Hematopoietic multipotent progenitor cell treated with erythropoietin and hydrocortisone succinate and interleukin-3 and kit ligand, for 15 days (in vitro differentiated cells): ENCODE data around the gene HPSE2.

Source experiments
- DNase-seq: peaks from one replicate; pipeline ENCODE4 v3.0.0-alpha.2; 2015; ENCODE audit warnings: low spot score

The HPSE2 gene

DNA sequence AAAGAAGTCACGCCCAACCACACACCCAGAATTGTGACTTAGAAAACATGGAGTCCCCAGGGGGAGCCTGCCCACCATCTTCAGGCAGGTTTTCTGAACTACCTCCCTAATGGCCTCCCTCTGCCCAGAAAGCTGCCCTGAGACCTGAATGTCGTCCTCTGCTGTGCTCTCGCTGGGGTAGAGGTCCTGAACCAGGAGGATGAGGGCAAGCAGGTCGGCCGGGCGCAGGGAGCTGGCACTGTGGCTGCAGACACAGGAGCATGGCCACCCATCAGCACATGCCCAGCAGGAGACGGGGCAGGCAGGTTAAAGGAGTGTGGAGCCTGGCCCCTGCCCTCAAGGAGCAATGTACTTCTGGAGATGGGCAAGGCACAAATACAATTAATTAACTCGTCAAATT lies 805.2 kb downstream of the HPSE2 start:
- DNase-seq: no peak

DNA sequence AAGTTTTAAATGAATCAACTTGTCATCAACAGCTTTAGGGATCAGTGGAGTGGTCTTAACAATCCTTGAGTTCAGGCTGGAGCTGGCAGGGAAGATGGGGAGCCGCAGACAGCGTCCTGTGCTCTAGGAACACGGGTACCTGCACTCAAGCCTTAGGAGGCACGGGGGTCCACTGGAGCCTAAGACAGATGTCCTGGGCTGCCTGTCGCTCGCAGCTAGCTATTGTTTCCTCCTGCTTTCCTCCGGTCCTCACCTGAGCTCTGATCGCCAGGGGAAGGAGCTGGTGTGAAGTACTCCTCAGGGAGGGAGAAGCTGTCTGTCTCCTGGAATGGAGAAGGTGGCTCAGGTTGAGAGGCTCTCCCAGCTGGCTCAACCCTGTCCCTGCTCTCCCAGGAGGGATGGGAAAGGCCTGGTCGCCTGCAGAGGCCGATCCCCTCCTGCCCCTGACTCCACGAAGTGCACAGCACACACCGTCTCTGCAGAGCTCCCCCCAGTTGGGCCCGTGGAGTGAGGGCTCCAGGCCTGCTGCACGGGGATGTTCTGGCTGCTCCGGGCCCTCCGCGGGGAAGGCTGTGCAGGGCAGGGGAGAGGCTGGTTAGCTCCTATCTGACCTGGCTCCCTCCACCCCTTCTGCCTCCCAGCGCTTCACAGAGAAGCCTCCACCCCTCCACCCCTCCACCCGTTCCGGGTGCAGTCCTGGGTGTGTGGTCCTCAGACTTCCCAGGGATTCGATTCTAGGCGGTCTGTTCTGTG lies 806.2 kb downstream of the HPSE2 start:
- DNase-seq: no peak

DNA sequence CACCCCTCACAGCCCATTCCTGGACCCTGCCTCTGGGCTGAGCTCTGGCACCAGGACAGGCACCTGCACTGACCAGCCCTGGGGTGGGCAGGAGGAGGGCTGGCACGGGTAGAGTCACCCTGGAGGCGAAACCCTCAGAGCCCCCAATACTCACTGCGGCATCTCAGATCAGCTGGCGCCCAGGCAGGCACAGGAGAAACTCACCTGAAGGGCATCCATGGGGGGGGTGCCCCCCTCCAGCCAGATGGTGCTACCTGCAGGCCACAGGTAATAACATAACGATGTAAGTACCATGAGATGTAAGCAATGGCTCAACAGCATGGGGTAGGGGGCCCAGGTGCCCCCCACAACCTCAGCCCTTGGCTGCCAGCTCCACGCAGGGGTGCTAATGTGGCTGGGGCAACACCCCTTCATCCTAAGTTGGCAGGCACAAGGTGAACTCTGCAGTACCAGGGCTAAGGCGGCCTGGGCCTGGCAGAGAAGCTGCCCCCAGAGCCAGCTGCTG lies 808.6 kb downstream of the HPSE2 start:
- no peak for DNase-seq

DNA sequence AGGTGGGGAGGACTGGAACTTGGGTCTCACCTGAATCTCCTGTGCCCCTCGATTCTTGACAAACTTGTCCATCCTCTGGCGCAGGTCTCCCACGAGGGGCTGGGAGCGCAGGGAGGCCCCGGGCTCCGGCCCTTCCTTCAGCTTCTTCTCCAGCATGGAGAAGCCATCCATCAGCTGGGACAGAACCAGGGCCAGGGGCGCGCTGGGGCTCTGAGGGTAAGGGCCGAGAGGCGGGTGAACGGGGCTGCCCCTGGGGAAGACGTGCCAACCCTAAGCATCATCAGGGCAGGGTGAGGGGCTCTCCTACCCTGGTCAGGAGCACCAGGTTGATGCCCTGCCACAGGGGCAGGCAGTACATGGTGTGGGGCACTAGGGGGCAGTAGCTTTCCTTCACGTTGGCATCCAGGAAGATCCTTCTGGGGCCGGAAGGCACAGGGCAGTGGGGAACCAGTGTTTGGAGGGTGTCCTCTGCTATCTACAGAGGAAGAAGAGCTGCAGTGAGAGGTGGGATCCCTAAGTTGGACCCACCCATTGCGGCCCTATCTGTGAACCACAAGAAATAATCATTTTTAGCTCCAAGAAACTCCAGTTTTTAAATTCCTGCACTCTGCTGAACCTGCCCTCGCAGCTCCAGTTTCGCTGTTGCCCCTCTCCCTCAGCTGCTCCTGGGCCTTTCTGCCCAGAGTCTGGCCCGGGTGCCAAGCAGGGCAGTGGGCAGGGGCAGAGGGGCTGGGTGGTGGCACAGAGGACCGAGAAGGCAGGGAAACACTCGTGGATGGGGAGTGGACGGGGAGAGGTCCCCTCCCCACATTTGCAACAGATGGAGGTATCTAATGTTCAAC lies 809.9 kb downstream of the HPSE2 start:
- peak; percentile 83 for DNase-seq

DNA sequence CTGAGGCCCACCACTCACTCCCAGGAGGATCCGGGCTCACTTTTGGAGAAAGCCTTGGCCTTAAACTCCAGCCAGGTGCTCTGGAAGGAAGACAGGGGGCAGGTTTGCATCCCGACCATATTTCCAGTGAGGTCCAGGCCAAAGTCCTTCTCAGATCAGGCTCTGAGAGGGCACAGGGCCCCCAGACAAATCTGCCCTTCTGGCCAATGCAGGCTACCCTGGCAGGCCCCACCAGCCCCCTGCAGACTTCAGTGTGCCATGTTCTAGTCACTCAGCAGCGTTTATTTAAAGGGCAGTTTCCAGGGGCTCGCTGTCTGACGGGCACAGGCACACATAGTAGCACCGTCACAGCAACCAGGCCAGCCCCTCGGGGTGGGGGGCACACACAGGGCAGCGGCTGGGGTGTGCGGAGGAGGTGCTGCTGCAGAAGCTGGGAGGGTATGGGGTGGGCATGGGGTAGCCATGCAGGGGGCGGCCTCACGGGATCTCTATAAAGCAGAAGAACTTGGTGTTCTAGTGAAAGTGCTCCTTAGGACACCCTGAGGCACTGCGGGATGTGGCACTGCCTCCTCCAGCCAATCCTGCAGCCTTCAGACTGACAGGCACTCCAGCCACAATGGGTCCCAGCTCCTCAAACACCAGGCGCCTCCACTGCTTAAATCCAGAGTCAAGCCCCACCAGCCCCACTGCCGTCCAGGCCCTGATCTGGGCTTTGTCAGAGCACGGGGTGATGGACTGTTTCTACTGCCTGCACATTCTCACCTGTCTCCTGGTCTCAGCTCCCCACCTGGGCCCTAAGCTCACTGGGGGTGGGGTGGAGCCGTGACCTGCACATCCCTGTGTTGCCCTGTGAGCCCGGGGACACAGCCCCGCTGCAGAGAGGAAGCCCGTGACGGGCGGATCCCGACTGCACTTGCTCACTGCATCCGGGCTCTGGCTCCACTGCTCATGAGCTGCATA lies 811.1 kb downstream of the HPSE2 start:
- DNase-seq: no peak

DNA sequence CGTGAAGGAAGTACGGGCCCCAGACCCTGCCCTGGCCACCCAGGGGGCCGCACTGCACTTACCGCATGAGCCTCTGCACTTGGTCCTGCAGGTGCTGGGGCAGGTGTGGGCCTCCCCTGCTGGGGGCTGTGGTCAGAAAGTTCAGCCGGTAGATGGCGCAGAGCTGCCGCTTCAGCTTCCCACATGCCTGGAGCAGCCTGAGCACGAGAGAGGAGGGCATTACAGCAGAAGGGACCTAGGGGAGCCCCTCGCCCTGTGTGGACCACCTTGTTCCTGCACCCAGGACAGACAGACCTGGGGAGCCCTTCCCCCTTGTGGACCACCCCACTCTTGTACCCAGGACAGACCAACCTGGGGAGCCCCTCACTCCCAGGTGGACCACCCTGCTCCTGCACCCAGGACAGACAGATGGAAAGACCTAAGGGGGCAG lies 811.9 kb downstream of the HPSE2 start:
- no peak for DNase-seq

DNA sequence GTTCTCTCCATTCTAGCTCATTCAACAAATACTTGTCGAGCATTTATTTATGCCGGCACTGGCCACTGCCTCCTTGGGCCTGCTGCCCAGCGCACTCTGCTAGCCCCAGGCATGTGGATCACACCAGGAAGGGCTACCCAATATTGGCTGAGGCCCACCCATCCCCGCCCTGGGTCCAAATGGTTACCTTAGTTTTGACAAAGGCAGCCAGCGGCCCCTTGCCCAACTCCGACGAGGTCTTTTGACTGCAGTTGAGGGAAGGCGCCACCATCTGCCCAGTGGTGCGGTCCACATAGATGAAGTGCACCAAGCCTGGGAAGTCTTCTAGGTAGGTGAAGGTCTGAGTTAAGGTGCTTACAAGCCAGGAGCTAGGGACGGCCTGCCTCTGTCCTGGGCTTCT lies 813.5 kb downstream of the HPSE2 start:
- no peak for DNase-seq

DNA sequence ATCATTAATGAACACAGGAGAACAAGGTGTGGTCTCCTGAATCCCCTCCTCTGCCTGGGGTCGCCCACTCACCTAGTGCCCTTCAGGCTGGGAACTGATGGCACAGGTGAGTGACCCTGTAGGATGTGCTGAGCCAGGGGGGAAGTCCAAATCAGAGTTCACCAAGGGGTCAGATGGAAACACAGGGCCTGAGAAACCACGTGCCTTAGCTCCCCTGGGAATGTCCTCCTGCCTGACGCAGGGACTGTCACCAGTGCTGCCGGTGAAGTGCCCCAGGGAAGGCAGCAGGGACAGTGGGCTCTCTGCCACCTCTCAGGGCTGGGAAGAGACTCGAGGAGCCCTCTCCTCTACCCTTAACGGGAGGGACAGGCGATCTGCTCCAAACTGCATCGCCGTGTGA lies 814.9 kb downstream of the HPSE2 start:
- no peak for DNase-seq

DNA sequence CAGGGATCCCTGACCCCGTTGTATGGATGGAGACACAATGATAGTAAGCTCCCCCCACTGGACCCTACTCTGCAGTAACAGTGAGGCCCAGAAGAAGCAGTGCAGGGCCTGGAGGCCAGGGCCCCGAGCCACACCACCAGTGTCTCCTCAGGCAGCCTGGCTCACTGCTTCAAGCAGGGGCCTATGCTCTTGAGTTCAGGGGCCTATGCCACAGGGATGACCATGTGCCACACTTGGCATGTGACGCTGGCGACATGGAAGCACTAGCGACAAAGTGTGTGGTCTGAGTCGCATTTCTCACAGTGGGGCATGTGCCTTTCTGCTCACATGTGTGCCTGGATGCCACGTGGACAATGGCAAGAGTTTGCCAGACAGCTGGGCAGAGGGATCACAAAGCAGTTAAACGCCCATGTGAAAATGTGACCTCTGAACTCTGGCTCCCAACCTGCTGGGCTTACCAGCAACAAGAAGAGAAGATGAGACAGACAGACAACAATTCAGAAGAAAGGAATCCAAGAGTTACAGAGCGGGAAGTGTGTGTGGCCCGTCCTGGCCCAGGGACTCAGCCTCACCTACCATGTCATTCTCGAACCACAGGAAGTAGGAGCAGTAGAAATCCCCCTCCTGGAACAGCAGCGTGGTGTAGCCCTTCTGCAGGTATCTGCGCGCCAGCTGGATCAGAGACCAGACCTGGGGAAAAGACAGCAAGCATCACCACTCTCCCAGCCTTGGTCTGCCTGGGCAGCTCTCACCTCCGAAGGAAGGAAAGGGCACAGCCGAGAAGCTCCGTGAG lies 816.0 kb downstream of the HPSE2 start:
- no peak for DNase-seq

DNA sequence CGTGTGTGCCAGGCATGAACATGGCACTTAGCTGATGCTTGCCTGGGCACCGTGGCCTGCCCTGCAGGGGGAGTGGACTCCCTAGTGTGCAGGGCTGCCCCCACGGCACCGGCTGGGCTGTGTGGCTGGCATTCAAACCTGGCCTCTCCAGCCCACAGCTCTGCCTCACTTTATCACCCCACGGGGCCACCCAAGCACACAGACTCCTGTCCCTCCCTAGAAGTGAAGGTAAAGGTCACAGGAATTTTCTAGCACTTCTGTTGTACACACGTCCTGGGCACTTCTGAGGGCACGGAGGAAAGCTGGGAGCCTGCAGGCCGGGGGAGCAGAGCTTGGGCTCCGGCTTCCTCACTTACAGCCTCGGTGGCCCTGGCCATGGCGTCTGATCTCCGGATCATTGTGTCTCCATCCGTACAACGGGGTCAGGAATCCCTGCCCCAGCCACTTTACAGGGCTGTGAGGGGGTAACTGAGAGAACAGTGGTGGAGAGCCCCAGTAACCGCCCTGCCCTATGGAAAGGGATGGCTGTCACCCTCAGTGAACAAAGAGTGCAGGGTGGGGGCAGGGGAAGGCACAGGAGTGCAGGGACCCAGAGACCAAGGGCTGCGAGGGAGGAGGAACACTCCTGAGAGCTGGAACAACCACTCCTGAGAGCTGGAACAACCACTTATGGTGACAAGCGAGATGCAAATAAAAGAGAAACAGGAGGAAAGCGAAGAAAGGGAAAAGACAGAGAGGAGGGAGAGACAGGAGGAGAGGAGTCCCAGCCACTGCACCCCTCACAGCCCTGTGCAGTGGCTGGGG lies 816.8 kb downstream of the HPSE2 start:
- DNase-seq: no peak

DNA sequence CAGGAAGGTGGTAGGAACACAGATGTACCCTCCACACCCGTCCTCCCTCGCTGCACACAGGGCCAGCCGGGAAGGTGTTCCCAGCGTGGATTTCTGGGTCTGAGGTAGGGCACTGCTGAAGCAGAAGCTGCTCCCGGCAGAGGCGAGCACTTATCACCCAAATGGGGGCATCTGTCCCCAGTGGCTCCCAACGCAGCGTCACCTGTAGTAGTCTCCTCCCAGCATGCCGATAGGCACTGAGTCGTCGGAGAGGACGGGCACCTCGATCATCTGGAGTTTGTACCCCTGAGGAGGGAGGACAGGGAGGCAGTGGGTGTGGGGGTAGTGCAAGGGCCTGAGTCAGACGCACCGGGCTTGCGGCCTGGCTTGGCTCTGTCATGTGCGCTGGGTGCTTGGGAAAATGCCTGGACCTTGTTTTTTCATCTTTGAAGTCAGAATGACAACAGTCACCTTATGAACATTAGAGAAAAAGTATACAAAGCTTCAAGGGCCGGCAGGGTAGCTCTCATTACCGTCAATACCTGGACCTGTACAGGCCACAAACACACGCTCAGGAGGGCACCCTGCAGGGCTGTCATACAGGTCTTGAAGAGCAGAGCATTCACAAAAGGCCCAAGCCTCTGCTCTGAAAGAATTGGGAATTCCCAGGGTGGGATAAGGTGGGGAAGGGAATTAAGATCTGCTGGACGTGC lies 817.5 kb downstream of the HPSE2 start:
- no peak for DNase-seq

DNA sequence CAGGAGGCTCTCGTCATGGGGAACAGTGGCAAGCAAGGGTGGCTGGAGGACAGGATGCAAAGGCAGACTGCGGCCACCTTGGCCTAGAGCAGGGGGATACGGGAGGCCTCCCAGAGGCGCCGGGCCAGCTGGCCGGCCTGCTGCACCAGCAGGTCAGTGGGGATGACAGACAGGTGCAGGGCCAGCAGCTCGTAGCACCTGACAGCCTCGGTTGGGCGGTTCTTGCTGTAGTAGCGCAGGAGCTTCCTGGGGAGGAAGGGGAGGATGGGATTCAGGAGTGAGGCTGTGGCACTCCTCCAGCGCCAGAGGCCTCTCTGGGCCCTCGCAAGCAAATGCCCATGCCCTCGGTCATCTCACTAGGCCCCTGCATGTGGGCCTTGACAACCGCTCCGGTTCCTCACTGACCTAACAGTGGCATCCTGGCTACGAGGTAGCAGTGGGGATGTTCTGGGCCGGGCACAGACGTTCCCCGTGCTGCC lies 818.1 kb downstream of the HPSE2 start:
- no peak for DNase-seq

DNA sequence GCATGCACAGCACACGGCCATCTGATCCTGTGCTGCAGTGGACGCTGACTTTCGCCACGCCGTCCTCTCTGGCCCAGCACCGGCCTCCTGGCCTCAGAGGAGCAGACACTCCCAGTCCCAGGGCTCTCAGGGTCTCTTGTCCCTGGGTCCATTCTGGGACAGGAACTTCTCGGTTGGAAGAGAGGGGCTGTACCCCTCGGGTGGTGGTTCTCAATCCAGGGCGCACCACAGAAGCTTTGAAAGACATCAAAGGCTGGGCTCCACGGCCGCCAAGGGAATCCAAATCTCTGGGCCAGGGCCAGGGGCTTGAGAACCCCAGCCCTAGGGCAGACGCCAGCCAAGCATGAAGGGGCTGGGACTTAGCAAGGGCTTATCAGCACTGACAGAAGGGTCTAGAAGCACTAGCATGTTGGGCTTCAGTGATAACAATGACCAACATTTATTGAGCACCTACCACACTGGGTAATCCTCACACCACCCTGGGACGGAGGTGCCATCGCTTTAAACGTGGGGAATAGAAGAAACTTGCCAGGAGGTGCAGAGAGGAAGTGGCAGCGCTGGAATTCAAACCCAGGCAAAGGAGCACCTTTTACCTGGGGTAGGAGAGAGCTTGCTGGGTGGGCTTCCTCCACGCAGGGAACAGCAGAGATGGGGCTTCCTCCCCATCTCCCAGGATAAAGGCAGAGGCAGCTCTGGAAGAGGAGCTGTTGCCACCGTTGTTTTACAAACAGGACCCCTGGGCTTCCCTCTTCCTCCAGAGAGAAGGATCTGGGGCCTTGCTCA lies 818.9 kb downstream of the HPSE2 start:
- peak; percentile 68 for DNase-seq

DNA sequence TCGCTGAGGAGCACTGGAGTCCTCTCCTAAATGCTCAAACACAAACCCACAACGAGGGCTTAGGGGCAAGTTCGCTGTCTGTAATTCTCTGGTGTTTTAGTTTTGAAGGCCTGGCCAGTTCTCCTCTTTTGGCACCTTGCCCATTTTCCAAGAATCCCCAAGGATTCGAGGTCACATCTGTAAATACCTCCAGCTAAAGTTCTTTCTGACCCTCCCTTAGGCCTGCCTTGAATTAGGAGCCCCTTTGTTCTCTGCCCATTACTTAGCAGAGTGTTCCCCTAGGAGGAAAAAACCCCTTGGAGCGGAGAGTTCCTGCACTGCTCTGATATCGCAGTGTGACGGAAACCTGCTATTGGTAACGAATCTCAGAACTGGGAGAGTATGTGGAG lies 819.9 kb downstream of the HPSE2 start:
- no peak for DNase-seq

DNA sequence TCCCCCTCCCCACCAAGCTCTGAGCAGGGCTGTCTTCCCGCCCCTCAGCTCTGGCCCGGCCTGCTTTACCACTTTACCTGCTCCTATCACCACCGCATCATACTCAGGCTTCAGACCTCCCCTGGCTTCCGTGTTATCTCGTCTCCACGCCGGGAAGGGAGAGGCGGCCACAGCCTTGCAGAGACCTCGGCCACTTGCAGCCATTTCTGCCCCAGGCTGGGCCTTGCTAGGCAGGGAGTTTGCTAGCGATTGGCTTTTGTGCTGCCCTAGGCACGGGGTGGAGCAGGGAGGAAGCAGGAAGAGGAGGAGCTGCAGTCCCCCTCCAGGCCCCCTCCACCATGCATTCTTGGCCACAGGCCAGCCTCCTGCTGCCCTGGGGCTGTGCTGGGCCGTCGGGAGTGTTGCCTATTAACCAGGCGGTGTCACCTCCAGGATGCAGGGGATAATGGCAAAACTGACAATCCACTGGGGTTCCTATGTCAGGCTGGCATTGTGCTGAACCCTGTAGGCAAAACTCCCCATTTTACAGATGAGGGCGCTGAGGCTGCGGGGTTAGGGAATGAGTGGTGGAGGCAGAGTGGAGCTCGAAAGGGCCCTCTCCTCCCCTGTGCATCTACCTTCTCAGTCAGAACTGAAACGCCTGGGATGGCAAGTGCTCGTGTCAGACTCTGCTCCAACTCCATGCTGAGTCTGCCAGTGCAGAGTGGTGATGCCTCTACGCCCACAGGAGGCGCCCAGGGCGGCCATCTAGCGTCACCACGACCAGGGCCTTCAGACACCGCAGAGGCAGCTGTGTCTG lies 820.5 kb downstream of the HPSE2 start, which contains the start of gene PYROXD2:
TSS of gene PYROXD2 (minus strand) at position 251 of the 799 bp plus-strand sequence. CDS start at position 204, 47 bp downstream.
- DNase-seq: peak; percentile 83

DNA sequence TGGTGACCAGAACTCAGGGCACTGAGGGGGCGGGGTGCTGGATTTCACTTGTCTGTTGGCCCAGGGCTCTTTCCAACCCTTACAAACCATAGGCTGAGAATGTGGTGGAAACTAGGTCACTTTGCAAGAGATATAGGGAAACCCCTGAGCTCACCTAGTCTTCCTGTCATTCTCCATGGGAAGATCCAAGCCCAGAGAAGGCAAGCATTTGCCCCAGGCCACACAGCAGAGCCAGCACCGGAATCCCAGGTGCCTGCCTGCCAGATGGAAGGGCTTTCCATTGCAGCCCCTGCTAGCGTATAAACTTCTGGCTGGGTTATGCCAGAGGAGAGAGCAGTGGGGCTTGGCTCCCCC lies 821.1 kb downstream of the HPSE2 start:
- DNase-seq: no peak

DNA sequence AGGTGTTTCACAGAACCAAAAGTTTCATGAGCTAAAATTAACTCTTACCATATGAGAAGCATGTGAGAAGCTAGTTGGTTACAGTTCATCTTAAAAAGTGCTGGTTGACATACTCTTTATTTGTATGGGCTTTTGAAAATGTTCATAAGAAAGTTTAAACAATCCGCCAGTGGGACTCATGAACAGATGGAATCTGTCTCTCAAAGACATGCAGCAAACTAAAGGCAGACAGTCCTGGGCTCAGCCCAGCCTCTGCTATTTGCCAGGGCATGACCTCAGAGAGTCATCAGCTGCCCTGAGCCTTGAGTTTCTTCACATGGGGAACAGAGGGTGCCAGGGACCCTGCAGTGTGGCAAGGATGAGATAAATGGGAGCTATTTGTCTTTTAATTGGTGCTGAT lies 823.9 kb downstream of the HPSE2 start:
- DNase-seq: no peak

DNA sequence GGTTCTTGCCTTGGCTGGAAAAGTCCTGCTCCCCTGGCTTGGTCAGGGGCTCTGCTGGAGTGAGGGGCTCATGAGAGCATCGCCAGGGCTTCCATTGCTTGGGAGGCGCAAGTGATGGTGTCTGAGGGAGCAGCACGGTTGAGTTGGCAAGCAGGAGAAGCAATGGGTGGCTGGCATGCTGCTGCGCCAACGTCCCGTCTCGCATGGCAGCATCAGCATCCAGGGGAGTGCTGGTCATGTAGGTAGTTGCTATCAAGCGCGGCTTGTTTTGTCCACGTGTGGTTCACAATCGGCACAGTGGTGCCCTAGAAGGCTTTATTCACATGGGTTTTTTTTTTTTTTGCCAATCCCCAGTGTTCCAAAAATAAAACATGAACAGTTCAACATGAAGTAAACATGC lies 824.5 kb downstream of the HPSE2 start:
- DNase-seq: no peak
